Liver (tissue), 3 donors: Measurements from ENCODE around the gene IFRD1.

Experiments used
- ATF3 ChIP-seq: IDR thresholded peaks from 2 replicates; pipeline ENCODE4 v1.6.1; 2016; ENCODE audit warnings: antibody characterized with exemption
- CTCF ChIP-seq: fragments of 150-350 bp; IDR thresholded peaks from 2 replicates; pipeline ENCODE4 v1.5.1; 2017; ENCODE audit warnings: improper control_type of control experiment, low read depth, low read length; ENCODE audit not compliant: missing input control
- EGR1 ChIP-seq, 2 donors: IDR thresholded peaks; 2 replicates each; pipeline ENCODE4 v1.6.1; 2016 to 2018; ENCODE audit warnings: antibody characterized with exemption in 2 of 2, low read depth in 2 of 2
- HNF4A ChIP-seq, 2 donors: conservative IDR thresholded peaks; 2 replicates each; pipeline ENCODE4 v1.6.1; 2016; ENCODE audit warnings: antibody characterized with exemption in 2 of 2, mild to moderate bottlenecking in 2 of 2
- JUND ChIP-seq, 2 donors: IDR thresholded peaks; 2 replicates each; pipeline ENCODE4 v1.6.1; 2016; ENCODE audit warnings: antibody characterized with exemption in 2 of 2
- MAX ChIP-seq: IDR thresholded peaks from 2 replicates; pipeline ENCODE4 v1.6.1; 2016; ENCODE audit warnings: antibody characterized with exemption
- RAD21 ChIP-seq, 2 donors: IDR thresholded peaks; 2 replicates each; pipeline ENCODE4 v1.6.1; 2016; ENCODE audit warnings: antibody characterized with exemption in 2 of 2, mild to moderate bottlenecking in 2 of 2
- RXRA ChIP-seq, 2 donors: IDR thresholded peaks; 2 replicates each; pipeline ENCODE4 v1.6.1; 2017 to 2018; ENCODE audit warnings: antibody characterized with exemption in 2 of 2, mild to moderate bottlenecking in 1 of 2
- TAF1 ChIP-seq: conservative IDR thresholded peaks from 2 replicates; pipeline ENCODE4 v1.6.1; 2016; ENCODE audit warnings: antibody characterized with exemption, mild to moderate bottlenecking
- YY1 ChIP-seq: IDR thresholded peaks from 2 replicates; pipeline ENCODE4 v1.6.1; 2016; ENCODE audit warnings: antibody characterized with exemption, mild to moderate bottlenecking
- donor health status: healthy.
- donor health status: healthy.

GRCh38 chr7:112462236-112462635, 12.0 kb downstream of the IFRD1 start:
- TF ChIP-seq CTCF (no peak), JUND (IDR thresholded peaks at IDR 0.05) (peak; percentile 54 to 72), TAF1 (no peak), RXRA (IDR thresholded peaks at IDR 0.05) (peak; percentile 52 to 73), EGR1 (IDR thresholded peaks at IDR 0.05; ENCODE audit: low read depth in 2 of 2) (peak in 1 of 2 donors; percentile 64), MAX (no peak), RAD21 (IDR thresholded peaks at IDR 0.05) (peak; percentile 36 to 46), ATF3 (peak; percentile 88), YY1 (peak; percentile 40), HNF4A (conservative IDR thresholded peaks at IDR 0.05) (peak; percentile 54 to 69)
